ENCODE results near the gene KRT20. TPM values are rescaled to one million over a fixed set of nuclear protein-coding genes. Genes with fewer than 3 reads are reported as not detected.
A peak's percentile ranks its signal among the peaks of the same experiment; 100 is the strongest.

Gene KRT20
- total RNA-seq, 4 donors from 2014 or later, result not detected

- Histone ChIP-seq H3K27me3 (no peaks in the 10 kb centered on the region), H3K36me3 (no peaks in the 10 kb centered on the region), H3K4me3 (peak overlapping the region in 1 of 4 donors; percentile 11), H3K9me3 (no peaks in the 10 kb centered on the region), H3K4me1 (no peaks in the 10 kb centered on the region), H3K27ac (no peak overlapping the region)
- TF ChIP-seq EP300 (IDR thresholded peaks at IDR 0.05) (no peak), CTCF (IDR thresholded peaks at IDR 0.05) (no peak), POLR2A (IDR thresholded peaks at IDR 0.05) (no peak)
- 90 to 95% methylated on average over 7 of the region's 7 CpGs for WGBS, 2 donors
- DNase-seq (ENCODE audit: low spot score in 2 of 2), result no peak
Measured at GRCh38 chr17:40883626-40884334, 1.3 kb downstream of the KRT20 start.

GRCh38 chr17:40883031-40883430, 2.0 kb downstream of the KRT20 start:
- no peak for DNase-seq (ENCODE audit: low spot score in 2 of 2)
- no peaks in the 10 kb centered on the region for H3K27me3 ChIP-seq
- 85 to 95% methylated on average over 1 of the region's 1 CpG for WGBS, 2 donors
- TF ChIP-seq CTCF (IDR thresholded peaks at IDR 0.05), result no peak
- no peak for TF ChIP-seq EP300 (IDR thresholded peaks at IDR 0.05)
- no peak for TF ChIP-seq POLR2A (IDR thresholded peaks at IDR 0.05)
- peak overlapping the region in 1 of 4 donors; percentile 11 for H3K4me3 ChIP-seq
- no peaks in the 10 kb centered on the region for H3K4me1 ChIP-seq
- H3K36me3 ChIP-seq, result no peaks in the 10 kb centered on the region
- no peak overlapping the region for H3K27ac ChIP-seq
- H3K9me3 ChIP-seq, result no peaks in the 10 kb centered on the region

- H3K9me3 ChIP-seq, result no peaks in the 10 kb centered on the region
- no peaks in the 10 kb centered on the region for H3K4me1 ChIP-seq
- H3K27ac ChIP-seq, result no peak overlapping the region
- H3K36me3 ChIP-seq, result no peaks in the 10 kb centered on the region
- 85 to 94% methylated on average over 1 of the region's 1 CpG for whole genome bisulfite sequencing, 2 donors
- no peaks in the 10 kb centered on the region for H3K27me3 ChIP-seq
- TF ChIP-seq EP300 (IDR thresholded peaks at IDR 0.05) (no peak), CTCF (IDR thresholded peaks at IDR 0.05) (no peak), POLR2A (IDR thresholded peaks at IDR 0.05) (no peak)
- no peak overlapping the region for H3K4me3 ChIP-seq
- DNase-seq (ENCODE audit: low spot score in 2 of 2), result no peak
Measured at GRCh38 chr17:40879026-40879425, 6.0 kb downstream of the KRT20 start.

GRCh38 chr17:40878044-40878443, 7.0 kb downstream of the KRT20 start:
- no peaks in the 10 kb centered on the region for H3K36me3 ChIP-seq
- no peak overlapping the region for H3K27ac ChIP-seq
- H3K4me3 ChIP-seq, result no peak overlapping the region
- 89 to 92% methylated on average over 9 of the region's 9 CpGs for WGBS, 2 donors
- TF ChIP-seq CTCF (IDR thresholded peaks at IDR 0.05) (no peak), POLR2A (IDR thresholded peaks at IDR 0.05) (no peak), EP300 (IDR thresholded peaks at IDR 0.05) (no peak)
- H3K9me3 ChIP-seq, result no peaks in the 10 kb centered on the region
- H3K4me1 ChIP-seq, result no peaks in the 10 kb centered on the region
- DNase-seq (ENCODE audit: low spot score in 2 of 2), result no peak
- H3K27me3 ChIP-seq, result no peaks in the 10 kb centered on the region

- TF ChIP-seq POLR2A (IDR thresholded peaks at IDR 0.05) (no peak), CTCF (IDR thresholded peaks at IDR 0.05) (no peak), EP300 (IDR thresholded peaks at IDR 0.05) (no peak)
- WGBS, 2 donors, result 94 to 96% methylated on average over 1 of the region's 1 CpG
- no peak overlapping the region for H3K4me3 ChIP-seq
Measured at GRCh38 chr17:40873801-40874200, 11.2 kb downstream of the KRT20 start.

More at GRCh38 chr17:40873801-40874200, 11.2 kb downstream of the KRT20 start:
- H3K9me3 ChIP-seq, result no peaks in the 10 kb centered on the region
- no peak overlapping the region for H3K27ac ChIP-seq
- H3K36me3 ChIP-seq, result no peaks in the 10 kb centered on the region
- DNase-seq (ENCODE audit: low spot score in 2 of 2), result no peak
- H3K4me1 ChIP-seq, result no peaks in the 10 kb centered on the region
- peaks cover 0 to 6% of the 10 kb centered on the region in 2 donors for H3K27me3 ChIP-seq
